ENCODE data around the gene PADI1.

PADI1 gene

DNA sequence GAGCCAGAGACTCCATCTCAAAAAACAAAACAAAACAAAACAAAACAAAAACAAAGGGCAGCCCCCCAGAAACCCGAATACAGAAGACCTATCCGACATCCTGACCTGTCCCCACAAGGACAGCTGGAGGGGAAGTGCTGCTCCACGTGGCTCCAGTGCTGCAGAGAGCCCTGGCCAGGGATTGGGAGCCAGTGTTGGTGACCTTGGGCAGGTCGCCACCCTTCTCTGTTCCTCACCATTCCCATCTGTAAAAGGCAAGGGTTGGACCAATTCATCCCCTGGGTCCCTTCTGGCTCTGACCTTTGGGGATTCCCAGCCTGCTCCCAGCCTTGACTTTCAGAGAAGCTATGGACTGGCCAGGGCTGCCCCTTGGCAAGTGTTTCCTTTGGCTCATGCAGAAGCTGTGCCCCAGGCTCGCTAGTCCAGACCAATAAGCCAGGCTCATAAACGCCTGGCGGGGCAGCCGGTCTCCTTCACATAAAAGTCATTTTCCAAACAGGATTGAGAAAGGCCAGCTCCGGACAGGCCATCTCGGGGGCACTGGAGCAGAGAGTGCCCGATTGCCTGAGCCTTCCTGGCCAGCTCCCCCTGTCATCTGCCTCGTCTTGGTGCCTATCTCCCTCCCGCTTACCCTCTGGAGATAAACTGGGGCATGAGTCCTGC lies 20.0 kb upstream of the PADI1 start (continued):
- TF ChIP-seq, protein P1, sequence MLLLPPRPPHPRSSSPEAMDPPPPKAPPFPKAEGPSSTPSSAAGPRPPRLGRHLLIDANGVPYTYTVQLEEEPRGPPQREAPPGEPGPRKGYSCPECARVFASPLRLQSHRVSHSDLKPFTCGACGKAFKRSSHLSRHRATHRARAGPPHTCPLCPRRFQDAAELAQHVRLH (tag by site-specific recombination; IDR thresholded peaks at IDR 0.05), result no peak
- TF ChIP-seq ZNF133 (tag by site-specific recombination; IDR thresholded peaks at IDR 0.05) (no peak), SCRT1 (tag by site-specific recombination; IDR thresholded peaks at IDR 0.05; ENCODE audit: borderline replicate concordance) (no peak)

DNA sequence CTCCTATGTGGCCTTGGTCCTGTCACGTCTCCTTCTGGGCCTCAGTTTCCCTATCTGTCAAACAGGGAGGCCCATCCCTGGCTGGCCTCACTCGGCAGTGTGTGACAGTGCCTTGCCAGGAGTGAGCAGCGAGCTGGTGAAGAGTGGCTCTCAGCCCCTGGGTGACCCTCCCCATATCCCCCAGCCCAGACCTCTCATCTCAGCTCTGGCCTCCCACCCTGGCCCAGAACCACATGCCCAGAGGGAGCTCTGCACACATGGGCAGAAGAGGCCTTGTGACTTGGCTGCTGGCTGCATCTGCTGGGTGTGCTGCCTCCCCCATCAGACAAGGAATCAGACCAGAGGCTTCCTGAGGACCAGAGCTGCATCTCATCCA lies 19.5 kb upstream of the PADI1 start:
- Histone ChIP-seq H3K27ac (ENCODE audit: extremely low read depth, low read depth, low read length) (no peak overlapping the region), H3K36me3 (ENCODE audit: control insufficient read depth in 2 of 2, insufficient read depth in 1 of 2, low read length in 2 of 2) (no peaks in the 10 kb centered on the region), H3K9me3 (ENCODE audit: control insufficient read depth, insufficient read depth, low read depth, low read length) (no peaks in the 10 kb centered on the region), H3K4me1 (ENCODE audit: control insufficient read depth, insufficient read depth, low read length) (no peaks in the 10 kb centered on the region), H3K4me3 (ENCODE audit: low read depth, low read length) (no peak overlapping the region)
- ChIA-PET POLR2A (interaction anchor here (1.7 kb wide), 1 partner anchor 27 kb away, joined by 11 read pairs; no protein-coding TSS in a partner anchor), CTCF (interaction anchor here (0.7 kb wide), 1 partner anchor 554 kb away, joined by 3 read pairs; no protein-coding TSS in a partner anchor)
- TF ChIP-seq, protein P2, sequence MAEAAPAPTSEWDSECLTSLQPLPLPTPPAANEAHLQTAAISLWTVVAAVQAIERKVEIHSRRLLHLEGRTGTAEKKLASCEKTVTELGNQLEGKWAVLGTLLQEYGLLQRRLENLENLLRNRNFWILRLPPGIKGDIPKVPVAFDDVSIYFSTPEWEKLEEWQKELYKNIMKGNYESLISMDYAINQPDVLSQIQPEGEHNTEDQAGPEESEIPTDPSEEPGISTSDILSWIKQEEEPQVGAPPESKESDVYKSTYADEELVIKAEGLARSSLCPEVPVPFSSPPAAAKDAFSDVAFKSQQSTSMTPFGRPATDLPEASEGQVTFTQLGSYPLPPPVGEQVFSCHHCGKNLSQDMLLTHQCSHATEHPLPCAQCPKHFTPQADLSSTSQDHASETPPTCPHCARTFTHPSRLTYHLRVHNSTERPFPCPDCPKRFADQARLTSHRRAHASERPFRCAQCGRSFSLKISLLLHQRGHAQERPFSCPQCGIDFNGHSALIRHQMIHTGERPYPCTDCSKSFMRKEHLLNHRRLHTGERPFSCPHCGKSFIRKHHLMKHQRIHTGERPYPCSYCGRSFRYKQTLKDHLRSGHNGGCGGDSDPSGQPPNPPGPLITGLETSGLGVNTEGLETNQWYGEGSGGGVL (tag by site-specific recombination; IDR thresholded peaks at IDR 0.05), result no peak
- TF ChIP-seq ZNF510 (tag by site-specific recombination; IDR thresholded peaks at IDR 0.05; ENCODE audit: insufficient replicate concordance) (no peak), ZNF292 (tag by site-specific recombination; IDR thresholded peaks at IDR 0.05; ENCODE audit: borderline replicate concordance, low read depth) (no peak), TCF7L2 (IDR thresholded peaks at IDR 0.05; ENCODE audit: borderline replicate concordance, low read depth, low read length) (no peak), OSR2 (tag by site-specific recombination; IDR thresholded peaks at IDR 0.05) (no peak), ZNF354C (tag by site-specific recombination; IDR thresholded peaks at IDR 0.05; ENCODE audit: borderline replicate concordance, low read depth) (no peak)

DNA sequence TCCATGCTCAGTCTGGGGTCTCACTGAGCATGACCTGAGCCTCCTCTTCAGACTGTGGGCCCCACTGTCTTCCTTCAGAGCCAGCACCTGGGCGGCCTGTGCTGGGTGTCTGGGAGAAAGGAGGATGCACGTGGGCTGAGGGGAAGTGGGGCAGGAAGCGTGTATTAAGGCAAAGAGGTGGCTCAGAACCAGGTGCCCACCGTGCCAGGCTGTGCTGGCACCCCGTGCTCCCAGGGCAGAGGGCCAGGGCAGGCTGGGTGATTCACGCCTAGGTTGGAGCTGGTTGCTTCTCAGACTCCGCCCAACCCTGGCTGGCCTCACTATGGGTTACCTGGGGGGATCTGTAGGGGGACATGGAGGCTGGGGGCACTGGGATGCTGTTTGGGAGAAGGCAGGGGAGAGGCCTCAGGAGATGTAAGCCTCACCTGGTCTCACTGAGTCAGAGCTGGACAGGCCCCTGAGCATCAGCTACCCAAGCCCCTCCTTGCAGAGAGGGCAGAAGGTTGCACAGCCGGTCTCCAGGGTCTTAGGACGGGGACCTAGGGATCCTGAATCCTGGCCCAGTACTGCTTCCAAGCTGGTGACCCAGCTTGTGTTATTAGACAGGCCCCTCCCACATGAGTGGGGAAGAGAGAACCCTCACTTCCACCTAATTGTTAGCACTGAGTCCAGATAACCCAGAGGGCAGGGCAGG lies 18.6 kb upstream of the PADI1 start:
- Histone ChIP-seq H3K27ac (ENCODE audit: extremely low read depth, low read depth, low read length) (no peak overlapping the region), H3K4me3 (ENCODE audit: low read depth, low read length) (no peak overlapping the region), H3K36me3 (ENCODE audit: control insufficient read depth in 2 of 2, insufficient read depth in 1 of 2, low read length in 2 of 2) (no peaks in the 10 kb centered on the region), H3K9me3 (ENCODE audit: control insufficient read depth, insufficient read depth, low read depth, low read length) (no peaks in the 10 kb centered on the region), H3K4me1 (ENCODE audit: control insufficient read depth, insufficient read depth, low read length) (no peaks in the 10 kb centered on the region)
- POLR2A ChIA-PET, result interaction anchor here (1.7 kb wide), 1 partner anchor 26 kb away, joined by 11 read pairs; no protein-coding TSS in a partner anchor
- TF ChIP-seq ZSCAN30 (tag by site-specific recombination; IDR thresholded peaks at IDR 0.05), result no peak
- TF ChIP-seq, protein P3, sequence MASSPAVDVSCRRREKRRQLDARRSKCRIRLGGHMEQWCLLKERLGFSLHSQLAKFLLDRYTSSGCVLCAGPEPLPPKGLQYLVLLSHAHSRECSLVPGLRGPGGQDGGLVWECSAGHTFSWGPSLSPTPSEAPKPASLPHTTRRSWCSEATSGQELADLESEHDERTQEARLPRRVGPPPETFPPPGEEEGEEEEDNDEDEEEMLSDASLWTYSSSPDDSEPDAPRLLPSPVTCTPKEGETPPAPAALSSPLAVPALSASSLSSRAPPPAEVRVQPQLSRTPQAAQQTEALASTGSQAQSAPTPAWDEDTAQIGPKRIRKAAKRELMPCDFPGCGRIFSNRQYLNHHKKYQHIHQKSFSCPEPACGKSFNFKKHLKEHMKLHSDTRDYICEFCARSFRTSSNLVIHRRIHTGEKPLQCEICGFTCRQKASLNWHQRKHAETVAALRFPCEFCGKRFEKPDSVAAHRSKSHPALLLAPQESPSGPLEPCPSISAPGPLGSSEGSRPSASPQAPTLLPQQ (tag by site-specific recombination; IDR thresholded peaks at IDR 0.05), result 0 out of 2 replicates have a peak, but pooled peaks have one; percentile 19
- CTCF ChIA-PET, result no interaction called here

DNA sequence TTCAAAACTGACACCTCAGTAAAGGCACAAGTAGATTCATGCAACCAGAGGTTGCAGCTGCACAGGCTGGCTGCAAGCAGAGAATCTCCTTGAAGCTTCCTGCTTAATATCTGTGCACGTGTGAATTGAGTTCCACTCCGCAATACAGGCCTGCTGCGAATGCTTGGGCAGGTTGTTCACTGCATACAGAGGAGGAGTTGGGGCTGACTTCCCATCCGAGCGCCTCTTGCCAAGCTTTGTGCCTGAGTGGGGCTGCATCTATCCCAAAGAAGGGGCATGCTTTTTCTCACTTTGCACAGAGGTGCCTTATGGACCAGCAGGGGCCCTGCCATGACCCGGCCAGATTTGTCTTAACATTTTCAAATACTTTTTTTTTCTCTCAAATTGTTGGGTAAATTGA lies 17.9 kb upstream of the PADI1 start:
- Histone ChIP-seq H3K9me3 (ENCODE audit: control insufficient read depth, insufficient read depth, low read depth, low read length) (no peaks in the 10 kb centered on the region), H3K4me3 (ENCODE audit: low read depth, low read length) (no peak overlapping the region), H3K4me1 (ENCODE audit: control insufficient read depth, insufficient read depth, low read length) (no peaks in the 10 kb centered on the region), H3K27ac (ENCODE audit: extremely low read depth, low read depth, low read length) (no peak overlapping the region), H3K36me3 (ENCODE audit: control insufficient read depth in 2 of 2, insufficient read depth in 1 of 2, low read length in 2 of 2) (no peaks in the 10 kb centered on the region)
- CTCF ChIA-PET, result interaction anchor here (0.6 to 0.9 kb wide), 2 partner anchors 30 to 112 kb away, joined by 3 read pairs; no protein-coding TSS in a partner anchor
- POLR2A ChIA-PET, result no interaction called here
- TF ChIP-seq ZBTB8A (tag by site-specific recombination; IDR thresholded peaks at IDR 0.05) (no peak), ZNF221 (tag by site-specific recombination; IDR thresholded peaks at IDR 0.05; ENCODE audit: borderline replicate concordance) (no peak), ZNF837 (tag by site-specific recombination; IDR thresholded peaks at IDR 0.05) (no peak), ZNF530 (tag by site-specific recombination; IDR thresholded peaks at IDR 0.05; ENCODE audit: low read depth) (no peak)
- TF ChIP-seq, protein P4, sequence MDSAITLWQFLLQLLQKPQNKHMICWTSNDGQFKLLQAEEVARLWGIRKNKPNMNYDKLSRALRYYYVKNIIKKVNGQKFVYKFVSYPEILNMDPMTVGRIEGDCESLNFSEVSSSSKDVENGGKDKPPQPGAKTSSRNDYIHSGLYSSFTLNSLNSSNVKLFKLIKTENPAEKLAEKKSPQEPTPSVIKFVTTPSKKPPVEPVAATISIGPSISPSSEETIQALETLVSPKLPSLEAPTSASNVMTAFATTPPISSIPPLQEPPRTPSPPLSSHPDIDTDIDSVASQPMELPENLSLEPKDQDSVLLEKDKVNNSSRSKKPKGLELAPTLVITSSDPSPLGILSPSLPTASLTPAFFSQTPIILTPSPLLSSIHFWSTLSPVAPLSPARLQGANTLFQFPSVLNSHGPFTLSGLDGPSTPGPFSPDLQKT (IDR thresholded peaks at IDR 0.05; ENCODE audit: borderline replicate concordance, low read depth, low read length), result no peak

Measured in HEK293 (cell line).